NOMO-1 treated with DMSO at 0.1 percent for 48 hours (cell line): ENCODE results near the gene TMCO5A.
A peak's percentile ranks its signal among the peaks of the same experiment; 100 is the strongest.
"Not testable (repeated sequence)": the region's sequence is repeated elsewhere in the genome, so short reads cannot be mapped to it uniquely, and the experiment has no call there.

ENCODE experiments used
- DNase-seq: peaks from one replicate; lab custom pipeline; 2025; ENCODE audit not compliant: unreplicated experiment; lab: John Stamatoyannopoulos, UW

The TMCO5A gene

GRCh38 chr15:37934340-37934739 lies at the start of gene TMCO5A:
TMCO5A (plus strand) TSS chr15:37934640; CDS start chr15:37936324, 1,684 bp downstream.
- no peak for DNase-seq

- DNase-seq, result no peak
Measured at GRCh38 chr15:37885651-37886050, 48.8 kb upstream of the TMCO5A start.

- DNase-seq, result no peak
Measured at GRCh38 chr15:37888356-37888755, 46.1 kb upstream of the TMCO5A start.

- DNase-seq, result peak; percentile 29
Measured at GRCh38 chr15:37891766-37892368, 42.6 kb upstream of the TMCO5A start.

- no peak for DNase-seq
Measured at GRCh38 chr15:37893309-37893708, 41.1 kb upstream of the TMCO5A start.

GRCh38 chr15:37898362-37898761 lies 36.1 kb upstream of the TMCO5A start:
- DNase-seq, result no peak

- DNase-seq, result no peak
Measured at GRCh38 chr15:37900326-37901221, 33.9 kb upstream of the TMCO5A start.

- DNase-seq, result no peak
Measured at GRCh38 chr15:37902126-37902525, 32.3 kb upstream of the TMCO5A start.

- DNase-seq, result no peak
Measured at GRCh38 chr15:37903919-37904625, 30.4 kb upstream of the TMCO5A start.

GRCh38 chr15:37907136-37907535 lies 27.3 kb upstream of the TMCO5A start:
- no peak for DNase-seq

GRCh38 chr15:37921527-37922385 lies 12.7 kb upstream of the TMCO5A start:
- no peak for DNase-seq

GRCh38 chr15:37926136-37926535 lies 8.3 kb upstream of the TMCO5A start:
- no peak for DNase-seq

GRCh38 chr15:37929238-37929637 lies 5.2 kb upstream of the TMCO5A start:
- no peak for DNase-seq

GRCh38 chr15:37931321-37931720 lies 3.1 kb upstream of the TMCO5A start:
- no peak for DNase-seq

- no peak for DNase-seq
Measured at GRCh38 chr15:37931868-37932267, 2.6 kb upstream of the TMCO5A start.

GRCh38 chr15:37932549-37932948 lies 1.9 kb upstream of the TMCO5A start:
- no peak for DNase-seq

GRCh38 chr15:37933666-37934065 lies 774 bp upstream of the TMCO5A start:
- no peak for DNase-seq

- DNase-seq, result no peak
Measured at GRCh38 chr15:37940876-37941275, 6.4 kb downstream of the TMCO5A start.

GRCh38 chr15:37941779-37942178 lies 7.3 kb downstream of the TMCO5A start:
- DNase-seq, result no peak

GRCh38 chr15:37951999-37952398 lies 17.6 kb downstream of the TMCO5A start:
- DNase-seq, result no peak

- not testable (repeated sequence) for DNase-seq
Measured at GRCh38 chr15:37960742-37961141, 26.3 kb downstream of the TMCO5A start.
